ENCODE results near the gene LTBP2.

Gene LTBP2

DNA sequence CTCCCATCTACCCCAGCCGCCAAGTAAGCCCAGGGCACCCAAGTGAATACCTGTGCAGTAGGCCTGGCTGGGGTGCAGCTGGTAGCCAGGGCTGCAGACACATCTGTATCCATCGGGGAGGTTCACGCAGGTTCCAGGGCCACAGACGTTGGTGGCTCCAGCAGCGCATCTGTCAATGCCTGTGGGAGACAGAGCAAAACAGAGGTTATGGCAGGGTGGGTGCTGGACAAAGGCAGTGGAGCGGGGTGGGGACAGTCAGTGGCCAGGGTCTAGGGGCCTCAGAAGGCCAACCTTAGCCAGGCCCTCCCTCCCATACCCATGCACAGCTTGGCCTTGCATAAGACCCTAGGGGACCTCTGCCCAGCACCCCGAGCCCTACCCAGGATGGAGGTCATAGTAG is 89.3 kb downstream of the LTBP2 start:
- DNase-seq: no peak

DNA sequence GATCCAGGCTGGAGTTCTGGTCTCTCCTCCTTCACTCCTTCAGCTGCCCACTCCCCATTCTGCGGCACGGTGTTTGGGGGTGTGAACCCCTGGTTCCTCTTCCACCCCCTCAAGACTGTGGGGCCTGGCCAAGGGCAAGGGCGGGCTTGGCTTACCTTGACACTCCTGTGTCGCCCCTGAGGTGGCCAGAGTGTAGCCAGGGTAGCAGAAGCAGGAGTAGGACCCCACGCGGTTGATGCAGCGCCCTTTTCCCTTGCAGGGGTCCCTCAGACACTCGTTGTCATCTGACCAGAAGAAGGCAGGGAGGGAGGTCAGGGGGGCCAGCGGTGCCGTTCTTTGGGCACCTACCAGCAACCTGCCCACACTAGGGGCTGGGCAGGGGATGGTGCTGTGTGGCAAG is 90.3 kb downstream of the LTBP2 start:
- no peak for DNase-seq

DNA sequence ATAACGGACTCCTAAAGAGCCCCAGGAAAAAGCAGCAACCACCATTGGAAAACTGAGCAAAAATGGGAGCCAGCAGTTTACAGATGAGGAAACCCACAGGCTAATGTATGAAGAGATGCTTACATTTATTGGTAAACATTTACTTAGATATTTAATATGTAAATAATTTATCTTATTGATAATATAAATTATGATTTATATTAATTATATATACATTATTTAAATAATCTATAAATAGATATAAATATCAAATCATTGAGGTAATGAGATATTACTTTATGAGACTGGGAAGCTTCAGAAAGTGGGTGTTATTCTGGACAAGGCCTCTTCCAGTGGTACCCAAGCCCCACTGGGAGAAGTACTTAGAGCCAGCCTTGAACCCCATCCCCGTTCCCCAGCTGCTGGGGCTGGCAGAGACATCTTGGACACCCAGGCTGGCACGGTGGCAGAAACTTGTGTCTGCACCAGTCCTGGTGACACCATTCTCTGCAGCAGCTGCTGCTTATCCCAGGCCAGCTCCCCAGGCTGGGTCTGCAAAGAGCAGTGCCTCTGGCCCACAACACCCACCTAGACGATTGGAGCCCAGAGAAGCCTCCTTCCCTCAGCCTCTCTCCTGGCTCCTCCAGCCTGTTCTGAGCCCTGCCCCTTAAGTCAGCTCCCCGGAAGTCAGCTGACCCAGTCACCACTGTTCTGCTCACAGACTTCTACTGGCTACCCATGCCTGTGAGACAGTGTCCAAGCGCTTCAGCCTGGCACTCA is 92.5 kb downstream of the LTBP2 start:
- no peak for DNase-seq

DNA sequence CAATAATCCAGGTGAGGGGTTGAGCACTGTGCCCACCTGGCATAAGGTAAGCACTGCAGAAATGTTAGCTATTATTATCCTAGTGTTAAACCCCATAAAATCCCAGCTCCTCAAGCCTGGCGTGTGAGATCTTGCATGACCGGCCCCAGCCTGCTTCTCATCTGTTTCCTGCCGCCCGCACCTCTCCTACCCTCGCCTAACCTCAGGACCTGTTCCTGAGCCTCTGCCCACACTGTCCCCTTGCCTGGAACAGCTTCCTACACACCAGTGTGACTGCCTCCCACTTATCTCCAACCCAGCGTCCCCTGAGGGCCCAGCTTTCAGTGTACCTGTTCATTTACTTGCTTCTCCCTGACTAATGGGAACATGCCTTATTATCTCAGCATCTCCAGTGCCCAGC is 93.8 kb downstream of the LTBP2 start:
- no peak for DNase-seq

DNA sequence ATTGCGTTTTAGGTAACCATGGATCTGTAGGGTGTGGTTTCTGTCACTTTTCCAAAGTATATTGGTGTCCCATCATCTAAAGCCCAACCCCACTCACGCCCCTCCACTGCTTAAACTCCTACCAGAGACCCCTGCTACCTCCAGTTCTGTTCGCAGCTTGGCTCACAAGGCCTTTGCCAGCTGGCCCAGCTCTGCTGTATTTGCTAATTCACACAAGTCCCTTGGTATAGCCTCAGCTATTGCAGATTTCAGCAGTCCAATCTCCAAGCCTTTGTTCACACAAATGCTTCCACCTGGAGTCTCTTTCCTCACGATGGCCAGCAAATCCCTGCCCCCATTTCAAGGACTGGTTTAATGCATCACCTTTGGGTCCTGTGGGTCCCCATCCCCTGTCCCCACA is 94.3 kb downstream of the LTBP2 start:
- DNase-seq: no peak

DNA sequence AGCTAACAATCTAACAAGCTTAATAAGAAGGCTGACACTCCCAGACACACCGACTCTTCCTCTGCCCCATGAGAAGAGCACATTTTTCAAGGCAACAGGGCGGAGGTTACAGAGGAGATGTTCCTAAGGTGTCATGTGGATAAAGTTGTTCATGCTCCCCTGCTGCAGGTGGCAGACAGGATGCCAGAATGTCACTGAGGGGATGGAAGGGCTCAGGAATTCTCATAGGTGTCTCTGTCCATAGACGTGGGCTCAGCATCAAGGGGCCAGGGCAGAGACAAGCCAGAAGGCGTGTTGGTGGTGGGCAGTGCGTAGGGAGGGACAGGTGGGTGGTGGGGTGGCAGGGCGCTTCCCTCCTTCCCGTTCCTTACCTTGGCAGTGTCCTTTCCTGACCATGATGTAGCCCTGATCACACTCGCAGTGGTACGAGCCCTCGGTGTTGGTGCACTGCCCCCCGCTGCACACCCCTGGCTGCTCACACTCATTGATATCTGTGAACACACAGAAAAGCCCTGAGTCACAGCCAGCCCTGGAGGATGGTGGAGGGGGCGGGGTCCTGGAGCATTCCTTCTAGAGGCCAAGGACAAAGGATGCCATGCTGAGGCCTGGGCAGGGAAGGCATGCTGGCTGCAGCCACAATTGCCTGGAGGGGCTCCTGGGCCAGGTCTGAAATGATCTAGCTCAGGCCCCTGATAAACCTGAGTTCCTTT is 95.4 kb downstream of the LTBP2 start:
- DNase-seq: no peak

DNA sequence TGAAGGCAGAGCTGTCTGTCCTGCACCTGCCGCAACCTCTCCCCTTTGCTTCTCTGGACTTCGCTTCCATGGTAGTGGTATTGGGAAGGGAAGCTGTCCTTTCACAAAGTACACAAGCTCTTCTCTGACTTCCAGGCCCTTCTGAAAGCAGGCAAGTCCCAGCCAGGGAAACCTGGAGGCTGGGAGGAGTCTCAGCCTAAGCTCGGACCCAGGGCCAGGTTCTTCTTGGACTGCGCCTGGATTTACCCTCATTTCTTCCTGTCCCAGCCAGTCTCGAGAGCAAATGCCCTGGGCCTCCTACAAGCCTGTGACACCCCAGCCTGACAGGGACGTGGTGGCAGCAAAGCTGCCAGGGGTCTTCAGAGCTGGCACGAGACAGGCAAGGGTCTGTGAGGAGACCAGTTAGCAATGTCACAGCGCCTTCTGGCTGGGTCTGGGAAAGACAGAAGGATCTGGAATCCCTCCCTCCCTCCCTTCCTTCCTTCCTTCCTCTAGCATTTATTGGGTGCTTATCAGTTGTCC is 96.1 kb downstream of the LTBP2 start:
- DNase-seq: no peak

DNA sequence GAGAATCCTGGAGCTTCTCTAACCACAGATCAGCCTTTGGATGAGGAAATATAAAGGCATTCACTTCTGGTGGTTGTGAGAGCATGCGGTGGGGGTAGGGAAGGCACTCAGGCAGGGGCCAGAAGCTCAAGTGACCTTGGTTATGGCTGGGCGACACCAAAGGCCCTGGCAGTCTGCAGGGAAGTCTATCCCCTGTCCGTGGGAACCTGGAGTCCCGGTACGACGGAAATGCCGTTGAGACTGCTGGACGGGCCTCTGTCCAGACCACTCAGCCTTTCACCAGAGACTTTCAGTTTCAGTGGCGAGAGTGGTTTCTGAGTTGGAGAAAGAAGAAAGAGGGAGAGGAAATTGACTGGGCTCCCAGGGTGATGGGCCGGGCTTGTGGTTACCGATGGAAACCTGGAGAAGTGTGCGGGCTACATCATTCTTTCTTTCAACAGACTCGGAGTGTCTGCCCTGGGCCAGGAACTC is 97.5 kb downstream of the LTBP2 start:
- no peak for DNase-seq

DNA sequence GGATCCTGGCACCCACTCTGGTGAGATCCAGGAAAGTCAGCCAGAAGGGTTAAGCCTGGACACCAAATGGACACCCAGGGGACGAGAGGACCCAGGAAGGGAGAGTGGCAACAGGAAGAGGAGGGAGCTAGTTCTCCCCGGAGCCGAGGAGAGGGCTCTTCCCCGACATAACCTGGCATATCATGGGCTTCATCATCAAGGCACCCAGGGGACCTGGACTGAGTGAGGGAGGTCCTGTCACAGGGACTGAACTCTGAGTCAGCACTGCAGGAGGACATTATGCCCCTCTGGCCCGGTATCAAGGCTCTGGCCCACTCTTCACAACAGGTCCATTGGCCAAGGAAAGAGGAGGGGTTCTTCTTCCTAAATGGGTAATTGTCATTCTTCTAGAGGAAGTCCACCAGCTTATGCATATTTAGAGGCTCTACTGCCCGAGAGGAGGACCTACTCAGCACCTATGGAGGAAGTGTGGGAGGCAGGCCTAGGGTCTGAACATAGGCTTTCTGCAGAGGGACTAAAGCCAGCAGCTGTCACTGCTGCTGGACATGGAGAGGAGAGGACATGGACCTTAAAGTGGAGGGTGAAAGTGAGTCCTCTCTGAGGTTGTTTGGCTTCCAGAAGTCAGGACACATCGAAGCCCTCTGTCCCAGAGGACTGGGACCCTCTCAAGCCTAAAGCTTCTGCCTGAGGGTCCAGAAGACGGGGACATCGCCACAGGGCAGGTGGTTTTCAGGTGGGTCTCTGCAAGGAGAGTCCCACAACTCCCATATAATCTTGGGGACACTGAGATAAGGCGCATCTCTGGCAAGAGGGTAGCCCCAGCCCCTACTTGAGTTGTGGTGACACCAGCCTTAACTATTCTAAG is 99.8 kb downstream of the LTBP2 start:
- no peak for DNase-seq

DNA sequence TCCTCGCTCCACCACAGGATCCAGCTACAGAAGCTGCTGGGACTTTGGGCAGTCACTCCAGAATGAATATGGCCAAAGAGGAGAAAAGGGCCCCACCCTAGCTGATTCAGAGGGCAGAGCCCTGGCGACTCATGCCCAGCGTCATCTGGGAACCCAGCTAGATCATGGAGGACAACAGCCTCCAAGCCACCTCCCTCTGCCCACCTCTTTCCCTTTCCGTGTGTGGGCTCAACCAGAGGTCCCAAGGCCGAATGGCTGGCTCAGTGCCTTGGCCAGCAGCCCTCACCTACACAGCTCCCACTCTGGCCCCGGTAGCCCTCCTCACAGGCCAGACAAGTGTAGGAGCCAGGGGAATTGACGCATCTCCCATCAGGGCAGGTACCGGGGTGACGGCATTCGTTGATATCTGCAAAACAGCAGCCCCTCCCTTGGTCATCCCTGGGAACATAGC is 101.1 kb downstream of the LTBP2 start:
- no peak for DNase-seq

DNA sequence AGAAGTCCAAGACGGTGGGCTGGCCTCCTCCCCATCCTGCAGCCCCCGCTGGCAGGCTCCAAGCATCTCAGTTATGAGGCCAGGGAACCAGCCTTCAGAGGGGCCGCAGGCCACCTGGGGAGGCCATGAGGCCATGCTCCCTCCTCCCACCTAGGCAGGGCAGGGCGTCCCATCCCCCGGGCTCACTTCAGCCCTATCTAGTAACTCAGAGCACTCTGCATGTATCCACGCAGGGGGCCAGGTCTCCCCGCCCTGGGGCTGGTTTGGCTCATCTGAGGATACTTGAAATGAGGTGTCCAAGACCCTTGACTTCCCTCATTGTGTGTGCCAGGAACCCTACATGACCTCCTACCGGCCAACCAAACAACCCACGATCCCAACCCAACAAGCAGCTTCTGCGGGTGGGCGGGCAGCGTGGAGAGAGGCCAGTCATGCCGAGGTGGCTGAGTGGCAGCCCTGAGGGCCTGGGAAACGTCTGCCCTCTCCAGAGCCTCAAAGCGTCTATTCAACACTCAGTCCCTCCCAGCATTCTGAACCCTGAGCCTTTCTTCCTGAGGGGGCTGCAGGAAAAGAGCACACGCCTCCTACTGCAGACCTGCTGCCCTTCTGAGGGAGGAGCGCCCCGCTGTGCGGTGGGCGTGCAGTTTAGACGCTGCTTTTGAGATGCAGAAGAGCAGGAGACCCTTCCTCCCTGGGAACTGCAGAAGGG is 101.7 kb downstream of the LTBP2 start:
- DNase-seq: no peak

DNA sequence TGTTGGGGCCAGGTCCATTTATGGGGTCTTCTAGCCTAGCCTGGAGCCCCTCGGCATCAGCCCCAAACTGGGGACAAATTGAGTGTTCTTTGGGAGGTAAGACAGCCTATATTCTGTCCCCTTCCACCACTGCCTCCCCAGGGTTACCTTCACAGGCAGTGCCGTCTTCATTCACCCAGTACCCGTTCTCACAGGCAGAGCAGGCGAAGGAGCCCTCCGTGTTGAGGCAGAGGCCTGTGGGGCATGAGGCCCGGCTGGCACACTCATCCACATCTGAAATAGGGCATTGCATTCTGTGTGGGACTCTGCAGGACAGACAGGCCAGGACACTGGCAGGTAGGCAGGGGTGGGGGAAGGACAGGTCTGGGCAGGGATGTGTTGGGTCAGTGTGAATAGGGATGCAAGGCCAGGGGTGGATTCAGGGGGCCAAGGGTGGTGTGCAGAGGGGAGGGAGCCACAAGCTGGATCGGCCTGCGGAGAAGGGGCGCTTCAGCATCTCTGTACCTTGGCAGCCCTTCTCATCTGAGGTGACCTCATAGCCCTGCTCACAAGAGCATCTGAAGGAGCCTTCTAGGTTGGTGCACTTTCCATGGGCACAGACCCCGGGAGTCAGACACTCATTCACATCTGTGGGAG is 102.3 kb downstream of the LTBP2 start:
- no peak for DNase-seq

DNA sequence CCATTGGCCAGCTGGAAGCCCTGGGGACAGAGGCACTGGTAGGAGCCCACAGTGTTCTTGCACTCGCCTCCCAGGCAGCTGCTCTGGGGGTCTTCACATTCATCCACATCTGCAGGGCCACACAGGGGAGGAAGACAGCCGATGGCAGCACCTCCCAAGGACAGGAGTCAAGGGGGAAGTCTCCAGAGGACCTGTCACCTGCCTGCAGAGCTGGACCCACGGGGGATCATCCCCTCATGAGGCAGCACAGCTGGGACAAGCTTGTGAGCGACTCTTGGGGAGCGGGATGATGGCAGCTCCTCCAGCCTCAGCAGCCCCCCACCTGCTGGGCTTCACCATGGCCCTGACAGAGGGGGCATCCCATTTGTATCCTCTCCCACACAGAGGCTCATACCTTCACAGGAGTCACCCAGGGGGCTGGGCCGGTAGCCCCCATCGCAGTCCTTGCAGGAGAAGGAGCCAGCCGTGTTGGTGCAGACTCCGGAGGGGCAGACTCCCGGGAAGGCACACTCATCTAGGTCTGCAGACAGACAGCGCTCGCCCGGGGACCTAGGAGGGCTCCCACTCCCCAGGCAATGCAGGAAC is 103.1 kb downstream of the LTBP2 start:
- no peak for DNase-seq

DNA sequence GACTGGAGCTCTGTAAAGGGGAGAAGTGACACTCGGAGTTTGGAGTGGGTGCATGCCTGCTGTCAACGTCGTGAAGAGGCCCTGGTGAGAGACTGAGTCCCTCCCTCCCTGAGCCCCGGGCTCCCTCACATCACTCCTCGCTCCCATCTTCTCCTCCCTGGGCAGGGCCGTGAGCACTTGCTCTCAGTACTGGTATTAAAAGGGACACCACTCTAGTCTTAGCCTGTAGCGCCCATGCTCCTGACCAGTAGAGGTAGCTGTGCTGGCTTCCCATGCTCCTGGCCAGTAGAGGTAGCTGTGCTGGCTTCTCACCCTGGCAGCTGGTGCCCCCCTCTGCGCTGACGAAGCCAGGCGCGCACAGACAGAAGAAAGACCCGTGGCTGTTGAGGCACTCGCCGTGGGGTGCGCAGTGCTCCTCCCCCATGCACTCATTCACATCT is 103.7 kb downstream of the LTBP2 start:
- DNase-seq: no peak

DNA sequence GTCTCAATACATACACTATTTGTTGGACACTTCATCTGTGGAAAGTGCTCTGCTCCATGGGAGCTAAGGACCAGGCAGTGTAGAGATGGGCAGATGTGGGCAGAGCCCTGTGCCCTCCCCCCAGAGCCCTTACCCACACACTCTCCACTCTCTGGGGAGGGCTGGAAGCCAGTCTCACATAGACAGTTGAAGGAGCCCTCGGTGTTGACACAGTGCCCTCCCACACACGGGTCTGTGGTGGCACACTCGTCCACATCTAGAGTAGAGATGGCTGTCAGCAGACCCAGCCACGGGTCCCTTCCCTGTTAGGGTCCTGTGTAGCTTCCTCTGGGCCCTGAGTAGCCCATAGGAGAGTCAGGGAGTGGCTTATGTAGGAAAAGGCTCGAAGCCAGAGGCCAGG is 104.2 kb downstream of the LTBP2 start:
- DNase-seq: no peak

DNA sequence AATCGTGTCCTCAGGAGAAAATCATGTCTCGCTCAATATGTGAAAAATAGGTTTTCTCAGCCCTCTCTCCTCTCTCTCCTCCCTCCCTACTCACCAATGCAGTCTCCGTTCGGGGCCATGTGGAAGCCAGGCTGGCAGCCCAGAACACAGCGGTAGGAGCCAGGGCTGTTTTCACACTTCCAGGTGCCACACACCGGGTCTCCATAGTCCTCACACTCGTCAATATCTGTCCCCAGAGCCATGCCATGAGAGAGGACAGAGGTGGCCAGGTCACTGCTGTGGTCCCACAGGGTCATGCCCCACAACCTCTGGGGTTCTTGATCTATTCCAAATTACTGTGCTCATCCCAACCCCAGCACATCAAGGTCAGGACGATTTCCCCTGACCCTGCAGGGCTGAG is 105.0 kb downstream of the LTBP2 start:
- no peak for DNase-seq

DNA sequence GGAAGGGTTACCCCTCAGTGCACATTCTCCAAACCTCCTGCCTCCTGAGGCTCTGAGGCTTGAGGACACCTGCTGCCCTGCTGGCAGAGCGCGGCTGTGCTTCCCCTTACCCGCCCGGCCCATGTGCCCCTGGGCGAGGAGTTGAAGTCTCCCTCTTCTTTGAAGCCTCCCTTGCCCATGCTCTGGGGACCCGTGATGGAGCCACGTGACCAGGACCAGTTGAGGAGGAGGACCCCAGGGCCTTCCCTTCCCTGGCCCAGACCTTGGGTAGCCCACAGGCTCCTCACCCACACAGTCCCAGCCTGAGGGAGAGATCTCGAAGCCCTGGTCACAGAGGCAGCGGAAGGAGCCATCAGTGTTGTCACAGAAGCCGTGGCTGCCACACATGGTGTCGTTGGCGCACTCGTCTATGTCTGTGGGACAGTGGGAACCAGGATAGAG is 105.6 kb downstream of the LTBP2 start:
- DNase-seq: no peak

DNA sequence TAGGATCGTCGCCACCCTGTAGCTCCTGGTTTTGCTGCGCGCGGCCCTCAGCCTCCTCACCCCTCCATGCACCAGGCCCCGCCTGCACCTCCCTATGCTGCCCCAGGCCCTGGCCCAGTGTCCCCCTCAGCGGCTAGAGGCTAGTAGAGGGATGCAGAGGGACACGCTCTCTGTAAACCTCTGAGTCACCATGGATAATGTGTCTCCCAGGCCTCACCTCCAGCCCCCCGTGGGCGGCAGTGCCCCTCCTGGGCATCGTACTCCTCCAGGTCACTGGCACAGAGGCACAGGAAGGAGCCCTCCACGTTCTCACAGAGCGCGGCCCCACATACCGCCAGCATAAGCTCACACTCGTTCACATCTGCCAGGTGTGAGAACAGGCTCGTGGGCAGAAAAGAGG is 106.2 kb downstream of the LTBP2 start:
- no peak for DNase-seq

DNA sequence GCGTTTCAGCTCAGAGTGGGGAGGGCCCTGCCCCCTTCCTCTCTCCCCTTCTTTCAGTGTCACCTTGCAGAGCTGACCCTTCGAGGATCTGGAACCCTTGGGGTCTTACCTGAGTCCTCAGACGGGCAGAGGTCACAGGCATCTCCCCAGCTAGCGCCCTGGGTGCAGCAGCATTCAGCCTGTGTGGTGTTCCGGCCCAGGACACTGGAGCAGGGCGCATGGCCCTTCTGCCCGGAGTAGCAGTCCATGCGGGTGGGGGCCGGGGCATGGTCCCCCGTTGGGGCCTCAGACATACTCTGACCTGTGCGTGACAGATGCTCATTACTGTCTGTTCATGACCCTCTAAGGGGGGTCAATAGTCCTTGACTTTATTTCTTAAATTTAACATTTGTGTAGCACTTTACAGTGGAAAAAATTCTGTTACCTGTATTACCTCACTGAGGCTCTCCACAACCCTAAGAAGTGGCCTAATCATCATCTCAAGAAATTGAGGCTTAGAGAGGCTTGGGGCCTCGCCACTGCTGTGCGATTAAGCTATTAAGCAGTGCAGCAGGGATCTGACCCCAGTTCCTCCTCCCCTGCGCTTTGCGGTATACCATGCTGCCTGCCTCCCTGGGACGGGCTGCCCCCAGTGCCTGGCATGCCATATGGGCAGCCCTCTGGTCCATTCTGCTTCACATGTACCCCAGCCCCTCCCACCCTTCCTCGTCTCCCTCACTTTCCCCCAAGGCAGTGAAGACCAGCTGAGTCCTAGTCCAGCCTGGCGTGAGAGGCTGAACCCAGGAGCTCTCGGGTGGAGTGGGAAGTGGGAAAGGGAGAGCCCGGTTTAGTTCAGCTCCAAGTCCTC is 106.9 kb downstream of the LTBP2 start:
- DNase-seq: no peak

DNA sequence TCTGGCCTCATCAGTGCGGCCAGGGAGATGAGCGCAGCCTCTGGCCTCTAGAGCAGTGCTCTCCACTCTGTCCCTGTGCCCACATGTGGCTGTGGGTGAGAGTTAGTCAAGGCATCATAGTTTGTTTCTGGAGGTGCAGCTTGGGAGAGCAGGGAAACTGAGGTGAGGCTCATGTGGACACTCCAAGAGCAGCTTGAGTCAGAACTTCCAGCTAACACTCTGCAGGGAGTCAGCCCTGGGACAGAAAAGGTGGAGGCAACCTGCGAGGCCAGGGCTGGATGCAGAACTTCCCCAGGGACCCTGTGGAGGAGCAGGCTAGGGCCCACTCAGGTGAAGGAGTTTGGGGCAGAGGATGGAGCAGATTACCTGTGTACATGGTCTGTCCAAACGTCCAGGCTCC is 107.6 kb downstream of the LTBP2 start:
- no peak for DNase-seq

DNA sequence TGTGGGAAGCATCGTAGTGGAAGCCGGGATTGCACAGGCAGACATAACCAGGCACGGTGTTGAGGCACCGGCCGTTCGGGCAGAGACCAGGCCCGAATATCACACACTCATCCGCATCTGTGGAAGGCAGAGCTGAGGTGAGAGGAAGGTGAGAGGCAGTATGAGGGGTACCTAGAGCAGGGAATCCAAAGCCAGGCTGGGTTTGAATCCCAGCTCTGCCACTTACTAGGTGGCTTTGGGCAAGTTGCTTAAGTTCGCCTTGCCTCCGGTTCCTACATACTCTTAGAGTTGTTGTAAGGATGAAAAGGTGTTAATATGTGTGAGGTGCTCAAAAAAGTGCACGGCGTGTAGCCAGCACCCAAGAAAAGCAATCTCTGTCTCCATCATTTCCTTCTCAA is 108.1 kb downstream of the LTBP2 start:
- DNase-seq: no peak

All from activated gamma-delta T cell treated with Interleukin-2 at 50 U/mL for 16 hours (primary cell).